GM13976 (cell line): ENCODE results near the gene POLR2H.

ENCODE experiments used
- DNase-seq: peaks from one replicate; pipeline ENCODE4 v3.0.0; 2012; ENCODE audit warnings: low spot score
- CTCF ChIP-seq: IDR thresholded peaks from 2 replicates; pipeline ENCODE4 v1.5.1; 2012; ENCODE audit warnings: borderline replicate concordance, mild to moderate bottlenecking; ENCODE audit not compliant: insufficient read depth; ENCODE audit errors: extremely low read depth, missing control alignments, control extremely low read depth
- in situ Hi-C: fragments of 300-500 bp; cut with MboI; formaldehyde crosslinking; loops from one replicate; pipeline ENCODE4 v1.12.0; 2022; ENCODE audit warnings: low sequenced_read_pairs, mixed read lengths, inconsistent platforms; ENCODE audit not compliant: unreplicated experiment

POLR2H gene

GRCh38 chr3:184357248-184358123 lies 4.0 kb upstream of the POLR2H start:
- no peak for DNase-seq
- no peak for TF ChIP-seq CTCF
- in situ Hi-C loops: no loop called here

- in situ Hi-C loops: no loop called here
Observed at GRCh38 chr3:184358124-184358767, 3.3 kb upstream of the POLR2H start.

GRCh38 chr3:184358921-184359350 lies 2.6 kb upstream of the POLR2H start:
- TF ChIP-seq CTCF: no peak
- in situ Hi-C loops: no loop called here
- no peak for DNase-seq

More at GRCh38 chr3:184358124-184358767, 3.3 kb upstream of the POLR2H start:
- no peak for DNase-seq
- no peak for TF ChIP-seq CTCF

- TF ChIP-seq CTCF: no peak
- in situ Hi-C loops: no loop called here
- DNase-seq: no peak
Observed at GRCh38 chr3:184359610-184360009, 1.9 kb upstream of the POLR2H start.

- DNase-seq: no peak
- in situ Hi-C loops: no loop called here
- TF ChIP-seq CTCF: no peak
Observed at GRCh38 chr3:184360070-184360928, 1.2 kb upstream of the POLR2H start.

- no peak for TF ChIP-seq CTCF
- in situ Hi-C loops: no loop called here
- DNase-seq: no peak
Observed at GRCh38 chr3:184360929-184361531, 480 bp upstream of the POLR2H start.
